Uterus (tissue), 2 donors: ENCODE data around the gene ABCA5.

Experiments used
- CTCF ChIP-seq, 4 experiments: fragments of 200-600 bp in 2 of 4; fragments of 450-650 bp in 2 of 4; sonication (generic) in 2 of 4; IDR thresholded peaks; one replicate each; pipeline ENCODE4 v1.5.1; 2016 to 2019; ENCODE audit warnings: antibody characterized with exemption in 4 of 4, mild to moderate bottlenecking in 2 of 4, moderate library complexity in 1 of 4
- POLR2A ChIP-seq, 2 donors: fragments of 450-650 bp; IDR thresholded peaks; one replicate each; pipeline ENCODE4 v1.6.1; 2016; ENCODE audit warnings: antibody characterized with exemption in 2 of 2, mild to moderate bottlenecking in 1 of 2, moderate library complexity in 1 of 2

GRCh38 chr17:69314246-69315065 lies 12.5 kb downstream of the ABCA5 start:
- no peak for TF ChIP-seq CTCF (IDR thresholded peaks at IDR 0.05)
- TF ChIP-seq POLR2A (IDR thresholded peaks at IDR 0.05) = no peak
